Measurements from ENCODE around the gene GALNTL6. TPM values are rescaled to one million over a fixed set of nuclear protein-coding genes. Genes with fewer than 3 reads are reported as not detected.

The GALNTL6 gene
- total and polyA plus RNA-seq, 3 experiments from 2014 or later, result not detected

GRCh38 chr4:172035562-172035961 is 222.4 kb downstream of the GALNTL6 start:
- Histone ChIP-seq H3K4me1 (ENCODE audit: insufficient read depth, low read length) (no peaks in the 10 kb centered on the region), H3K27ac (ENCODE audit: low read depth, low read length) (no peak overlapping the region), H3K4me3 (ENCODE audit: low read length) (no peak overlapping the region), H3K27me3 (ENCODE audit: insufficient read depth, low read length, poor library complexity, severe bottlenecking) (no peaks in the 10 kb centered on the region), H3K36me3 (ENCODE audit: insufficient read depth, low read length) (no peaks in the 10 kb centered on the region), H3K9me3 (ENCODE audit: low read length) (no peaks in the 10 kb centered on the region)
- H3K36me3 Mint-ChIP-seq, result no peaks in the 10 kb centered on the region
- no peak overlapping the region for H3K4me3 Mint-ChIP-seq
- H3K9me3 Mint-ChIP-seq, result peaks cover 2 to 24% (median 3%) of the 10 kb centered on the region in 5 donors
- POLR2A ChIA-PET, result no interaction called here
- no peaks in the 10 kb centered on the region for H3K4me1 Mint-ChIP-seq
- H3K27me3 Mint-ChIP-seq, result no peaks in the 10 kb centered on the region
- CTCF ChIA-PET, result no interaction called here
- H3K27ac Mint-ChIP-seq, result no peak overlapping the region
- DNase-seq, result no peak

- no peak overlapping the region for H3K27ac ChIP-seq (ENCODE audit: low read depth, low read length)
- Mint-ChIP-seq H3K27me3 (no peaks in the 10 kb centered on the region), H3K4me3 (no peak overlapping the region), H3K27ac (no peak overlapping the region), H3K9me3 (peaks cover 2 to 18% (median 4%) of the 10 kb centered on the region in 5 donors), H3K4me1 (no peaks in the 10 kb centered on the region), H3K36me3 (no peaks in the 10 kb centered on the region)
- H3K36me3 ChIP-seq (ENCODE audit: insufficient read depth, low read length), result no peaks in the 10 kb centered on the region
- POLR2A ChIA-PET, result no interaction called here
- no peaks in the 10 kb centered on the region for H3K4me1 ChIP-seq (ENCODE audit: insufficient read depth, low read length)
- H3K27me3 ChIP-seq (ENCODE audit: insufficient read depth, low read length, poor library complexity, severe bottlenecking), result no peaks in the 10 kb centered on the region
- no peak overlapping the region for H3K4me3 ChIP-seq (ENCODE audit: low read length)
- H3K9me3 ChIP-seq (ENCODE audit: low read length), result no peaks in the 10 kb centered on the region
- CTCF ChIA-PET, result no interaction called here
- no peak for DNase-seq
Measured at GRCh38 chr4:172040766-172041165, 227.6 kb downstream of the GALNTL6 start.

- no peak overlapping the region for H3K27ac Mint-ChIP-seq
- POLR2A ChIA-PET, result no interaction called here
- CTCF ChIA-PET, result no interaction called here
Measured at GRCh38 chr4:172042714-172043114, 229.5 kb downstream of the GALNTL6 start.

GRCh38 chr4:172045981-172046380 is 232.8 kb downstream of the GALNTL6 start:
- Histone ChIP-seq H3K4me1 (ENCODE audit: insufficient read depth, low read length) (no peaks in the 10 kb centered on the region), H3K27ac (ENCODE audit: low read depth, low read length) (no peak overlapping the region), H3K9me3 (ENCODE audit: low read length) (no peaks in the 10 kb centered on the region), H3K4me3 (ENCODE audit: low read length) (no peak overlapping the region), H3K27me3 (ENCODE audit: insufficient read depth, low read length, poor library complexity, severe bottlenecking) (no peaks in the 10 kb centered on the region), H3K36me3 (ENCODE audit: insufficient read depth, low read length) (no peaks in the 10 kb centered on the region)
- ChIA-PET CTCF (no interaction called here), POLR2A (no interaction called here)
- H3K4me3 Mint-ChIP-seq, result no peak overlapping the region
- DNase-seq, result no peak
- no peaks in the 10 kb centered on the region for H3K4me1 Mint-ChIP-seq
- H3K36me3 Mint-ChIP-seq, result peaks cover 0 to 1% (median 0%) of the 10 kb centered on the region in 3 donors
- peaks cover 2 to 18% (median 4%) of the 10 kb centered on the region in 5 donors for H3K9me3 Mint-ChIP-seq
- no peak overlapping the region for H3K27ac Mint-ChIP-seq
- H3K27me3 Mint-ChIP-seq, result no peaks in the 10 kb centered on the region

More at GRCh38 chr4:172042714-172043114, 229.5 kb downstream of the GALNTL6 start:
- H3K36me3 ChIP-seq (ENCODE audit: insufficient read depth, low read length), result no peaks in the 10 kb centered on the region
- no peaks in the 10 kb centered on the region for H3K4me1 Mint-ChIP-seq
- no peaks in the 10 kb centered on the region for H3K9me3 ChIP-seq (ENCODE audit: low read length)
- no peak for DNase-seq
- no peaks in the 10 kb centered on the region for H3K4me1 ChIP-seq (ENCODE audit: insufficient read depth, low read length)
- no peaks in the 10 kb centered on the region for H3K27me3 Mint-ChIP-seq
- peaks cover 0 to 1% (median 0%) of the 10 kb centered on the region in 3 donors for H3K36me3 Mint-ChIP-seq
- H3K9me3 Mint-ChIP-seq, result peaks cover 2 to 26% (median 4%) of the 10 kb centered on the region in 5 donors
- H3K4me3 Mint-ChIP-seq, result no peak overlapping the region
- no peak overlapping the region for H3K4me3 ChIP-seq (ENCODE audit: low read length)
- no peaks in the 10 kb centered on the region for H3K27me3 ChIP-seq (ENCODE audit: insufficient read depth, low read length, poor library complexity, severe bottlenecking)
- H3K27ac ChIP-seq (ENCODE audit: low read depth, low read length), result no peak overlapping the region

- Histone ChIP-seq H3K4me3 (ENCODE audit: low read length) (no peak overlapping the region), H3K27ac (ENCODE audit: low read depth, low read length) (no peak overlapping the region), H3K36me3 (ENCODE audit: insufficient read depth, low read length) (no peaks in the 10 kb centered on the region), H3K4me1 (ENCODE audit: insufficient read depth, low read length) (no peaks in the 10 kb centered on the region), H3K27me3 (ENCODE audit: insufficient read depth, low read length, poor library complexity, severe bottlenecking) (no peaks in the 10 kb centered on the region), H3K9me3 (ENCODE audit: low read length) (no peaks in the 10 kb centered on the region)
- Mint-ChIP-seq H3K36me3 (peaks cover 0 to 1% (median 0%) of the 10 kb centered on the region in 3 donors), H3K4me3 (no peak overlapping the region), H3K4me1 (no peaks in the 10 kb centered on the region), H3K27me3 (no peaks in the 10 kb centered on the region), H3K27ac (no peak overlapping the region), H3K9me3 (peaks cover 4 to 18% (median 10%) of the 10 kb centered on the region in 5 donors)
- ChIA-PET POLR2A (no interaction called here), CTCF (no interaction called here)
- DNase-seq, result no peak
Measured at GRCh38 chr4:172048666-172049065, 235.5 kb downstream of the GALNTL6 start.

- no peaks in the 10 kb centered on the region for H3K36me3 ChIP-seq (ENCODE audit: insufficient read depth, low read length)
- H3K4me1 ChIP-seq (ENCODE audit: insufficient read depth, low read length), result no peaks in the 10 kb centered on the region
- Mint-ChIP-seq H3K9me3 (peaks cover 3 to 17% (median 10%) of the 10 kb centered on the region in 5 donors), H3K4me1 (no peaks in the 10 kb centered on the region), H3K4me3 (no peak overlapping the region), H3K27ac (no peak overlapping the region), H3K36me3 (peaks cover 0 to 1% (median 0%) of the 10 kb centered on the region in 3 donors), H3K27me3 (no peaks in the 10 kb centered on the region)
- ChIA-PET CTCF (no interaction called here), POLR2A (no interaction called here)
- no peak overlapping the region for H3K27ac ChIP-seq (ENCODE audit: low read depth, low read length)
- DNase-seq, result no peak
- H3K4me3 ChIP-seq (ENCODE audit: low read length), result no peak overlapping the region
- no peaks in the 10 kb centered on the region for H3K9me3 ChIP-seq (ENCODE audit: low read length)
- H3K27me3 ChIP-seq (ENCODE audit: insufficient read depth, low read length, poor library complexity, severe bottlenecking), result no peaks in the 10 kb centered on the region
Measured at GRCh38 chr4:172050911-172051310, 237.7 kb downstream of the GALNTL6 start.

GRCh38 chr4:172055046-172055445 is 241.8 kb downstream of the GALNTL6 start:
- H3K27ac Mint-ChIP-seq, result no peak overlapping the region
- no peaks in the 10 kb centered on the region for H3K36me3 Mint-ChIP-seq
- POLR2A ChIA-PET, result no interaction called here
- no peaks in the 10 kb centered on the region for H3K4me1 ChIP-seq (ENCODE audit: insufficient read depth, low read length)
- no peaks in the 10 kb centered on the region for H3K4me1 Mint-ChIP-seq
- H3K9me3 Mint-ChIP-seq, result peaks cover 2 to 26% (median 11%) of the 10 kb centered on the region in 5 donors
- CTCF ChIA-PET, result no interaction called here
- no peaks in the 10 kb centered on the region for H3K27me3 Mint-ChIP-seq
- no peaks in the 10 kb centered on the region for H3K9me3 ChIP-seq (ENCODE audit: low read length)
- no peak overlapping the region for H3K27ac ChIP-seq (ENCODE audit: low read depth, low read length)
- H3K4me3 Mint-ChIP-seq, result no peak overlapping the region
- no peak for DNase-seq
- H3K27me3 ChIP-seq (ENCODE audit: insufficient read depth, low read length, poor library complexity, severe bottlenecking), result no peaks in the 10 kb centered on the region
- H3K36me3 ChIP-seq (ENCODE audit: insufficient read depth, low read length), result no peaks in the 10 kb centered on the region
- no peak overlapping the region for H3K4me3 ChIP-seq (ENCODE audit: low read length)

- Histone ChIP-seq H3K27me3 (ENCODE audit: insufficient read depth, low read length, poor library complexity, severe bottlenecking) (no peaks in the 10 kb centered on the region), H3K4me3 (ENCODE audit: low read length) (no peak overlapping the region), H3K27ac (ENCODE audit: low read depth, low read length) (no peak overlapping the region), H3K9me3 (ENCODE audit: low read length) (no peaks in the 10 kb centered on the region), H3K4me1 (ENCODE audit: insufficient read depth, low read length) (no peaks in the 10 kb centered on the region), H3K36me3 (ENCODE audit: insufficient read depth, low read length) (no peaks in the 10 kb centered on the region)
- Mint-ChIP-seq H3K4me1 (no peaks in the 10 kb centered on the region), H3K4me3 (no peak overlapping the region), H3K9me3 (peaks cover 0 to 26% (median 11%) of the 10 kb centered on the region in 5 donors), H3K27ac (no peak overlapping the region), H3K36me3 (no peaks in the 10 kb centered on the region), H3K27me3 (no peaks in the 10 kb centered on the region)
- POLR2A ChIA-PET, result no interaction called here
- CTCF ChIA-PET, result no interaction called here
- no peak for DNase-seq
Measured at GRCh38 chr4:172055498-172055897, 242.3 kb downstream of the GALNTL6 start.

GRCh38 chr4:172061204-172061603 is 248.0 kb downstream of the GALNTL6 start:
- Mint-ChIP-seq H3K4me1 (no peaks in the 10 kb centered on the region), H3K27me3 (no peaks in the 10 kb centered on the region), H3K4me3 (no peak overlapping the region), H3K27ac (no peak overlapping the region), H3K36me3 (peaks cover 0 to 2% (median 0%) of the 10 kb centered on the region in 3 donors), H3K9me3 (peaks cover 4 to 30% (median 10%) of the 10 kb centered on the region in 5 donors)
- POLR2A ChIA-PET, result no interaction called here
- Histone ChIP-seq H3K4me1 (ENCODE audit: insufficient read depth, low read length) (no peaks in the 10 kb centered on the region), H3K27me3 (ENCODE audit: insufficient read depth, low read length, poor library complexity, severe bottlenecking) (no peaks in the 10 kb centered on the region), H3K4me3 (ENCODE audit: low read length) (no peak overlapping the region), H3K27ac (ENCODE audit: low read depth, low read length) (no peak overlapping the region), H3K9me3 (ENCODE audit: low read length) (no peaks in the 10 kb centered on the region), H3K36me3 (ENCODE audit: insufficient read depth, low read length) (no peaks in the 10 kb centered on the region)
- no peak for DNase-seq
- CTCF ChIA-PET, result no interaction called here

Data from CD8-positive, alpha-beta memory T cell (primary cell).